Measurements from ENCODE around the gene PPIL3.
A peak's percentile ranks its signal among the peaks of the same experiment; 100 is the strongest.
"Not testable (repeated sequence)": the region's sequence is repeated elsewhere in the genome, so short reads cannot be mapped to it uniquely, and the experiment has no call there.

The PPIL3 gene

GRCh38 chr2:200888704-200889625, at the start of gene PPIL3, which contains the start of gene NIF3L1:
Gene PPIL3, minus strand, starts transcription at chr2:200889077. Its CDS starts 1,462 bp downstream, at chr2:200887615.
Gene NIF3L1, plus strand, starts transcription at chr2:200889371. Its CDS starts 2,573 bp downstream, at chr2:200891944.
- peak; percentile 97 for DNase-seq

GRCh38 chr2:200930947-200931626, 42.2 kb upstream of the PPIL3 start:
- DNase-seq, result no peak

GRCh38 chr2:200929334-200930249, 40.7 kb upstream of the PPIL3 start:
- DNase-seq, result no peak

- DNase-seq, result no peak
Observed at GRCh38 chr2:200922439-200922838, 33.6 kb upstream of the PPIL3 start.

- no peak for DNase-seq
Observed at GRCh38 chr2:200913654-200914053, 24.8 kb upstream of the PPIL3 start.

GRCh38 chr2:200909958-200910357, 21.1 kb upstream of the PPIL3 start:
- DNase-seq, result no peak

GRCh38 chr2:200905618-200906296, 16.9 kb upstream of the PPIL3 start:
- DNase-seq, result peak; percentile 57 to 59

GRCh38 chr2:200901459-200902072, 12.7 kb upstream of the PPIL3 start:
- DNase-seq, result peak; percentile 77 to 86

GRCh38 chr2:200899482-200899881, 10.6 kb upstream of the PPIL3 start:
- no peak for DNase-seq

- DNase-seq, result not testable (repeated sequence)
Observed at GRCh38 chr2:200881715-200882249, 7.1 kb downstream of the PPIL3 start.

- no peak for DNase-seq
Observed at GRCh38 chr2:200878289-200878880, 10.5 kb downstream of the PPIL3 start.

- no peak for DNase-seq
Observed at GRCh38 chr2:200877443-200877842, 11.4 kb downstream of the PPIL3 start.

GRCh38 chr2:200873560-200873959, 15.3 kb downstream of the PPIL3 start:
- DNase-seq, result no peak

GRCh38 chr2:200871151-200871550, 17.7 kb downstream of the PPIL3 start:
- no peak for DNase-seq

GRCh38 chr2:200869014-200869413, 19.9 kb downstream of the PPIL3 start:
- no peak for DNase-seq

GRCh38 chr2:200864176-200865034, 24.5 kb downstream of the PPIL3 start, which contains the start of gene CLK1:
Gene CLK1, minus strand, starts transcription at chr2:200864658. Its CDS starts 2,796 bp downstream, at chr2:200861862.
- peak; percentile 96 to 97 for DNase-seq

- DNase-seq, result peak in 1 of 2 donors; percentile 31
Observed at GRCh38 chr2:200863782-200864175, 25.1 kb downstream of the PPIL3 start.

- peak; percentile 61 to 78 for DNase-seq
Observed at GRCh38 chr2:200862532-200863000, 26.3 kb downstream of the PPIL3 start.

GRCh38 chr2:200861617-200862155, 27.2 kb downstream of the PPIL3 start:
- no peak for DNase-seq

Data from CD4-positive, alpha-beta T cell treated with Interleukin-1 beta for 1 hour (primary cell).